Endothelial cell (in vitro differentiated cells): Measurements from ENCODE around the gene NRAS. TPM values are rescaled to one million over a fixed set of nuclear protein-coding genes. Genes with fewer than 3 reads are reported as not detected.
"Not testable (repeated sequence)": the region's sequence is repeated elsewhere in the genome, so short reads cannot be mapped to it uniquely, and the experiment has no call there.

ENCODE experiments used
- DNase-seq: peaks from one replicate; pipeline ENCODE4 v3.0.0; 2021; ENCODE audit warnings: low spot score
- H3K27ac Mint-ChIP-seq: one replicate; pipeline ENCODE4 v1.8.0; 2021; ENCODE audit warnings: mixed read lengths, inconsistent platforms; ENCODE audit not compliant: unreplicated experiment
- H3K27me3 Mint-ChIP-seq: one replicate; pipeline ENCODE4 v1.8.0; 2021; ENCODE audit warnings: mild to moderate bottlenecking, moderate library complexity, mixed read lengths, inconsistent platforms; ENCODE audit not compliant: unreplicated experiment
- H3K36me3 Mint-ChIP-seq: one replicate; pipeline ENCODE4 v1.8.0; 2021; ENCODE audit warnings: mild to moderate bottlenecking, low read depth, mixed read lengths, inconsistent platforms; ENCODE audit not compliant: unreplicated experiment
- H3K4me1 Mint-ChIP-seq: one replicate; pipeline ENCODE4 v1.8.0; 2021; ENCODE audit warnings: mild to moderate bottlenecking, mixed read lengths, inconsistent platforms; ENCODE audit not compliant: unreplicated experiment
- H3K4me3 Mint-ChIP-seq: one replicate; pipeline ENCODE4 v1.8.0; 2021; ENCODE audit warnings: mild to moderate bottlenecking, mixed read lengths, inconsistent platforms; ENCODE audit not compliant: unreplicated experiment
- H3K9me3 Mint-ChIP-seq: one replicate; pipeline ENCODE4 v1.8.0; 2021; ENCODE audit warnings: mixed read lengths, inconsistent platforms; ENCODE audit not compliant: unreplicated experiment
- CTCF ChIP-seq: fragments of 200-600 bp; sonication (generic); IDR thresholded peaks from one replicate; pipeline ENCODE4 v1.5.0; 2021; ENCODE audit warnings: antibody characterized with exemption; ENCODE audit not compliant: unreplicated experiment
- total RNA-seq: library from RNA; stranded (reverse); fragmentation: NEBNext Ultra II Directional; extraction: Animal tissue kit (Norgen Biotek cat#: 25700); gene quantifications from one replicate; pipeline ENCODE4 v1.2.1, GENCODE V29; 2021; ENCODE audit not compliant: unreplicated experiment

The NRAS gene
- total RNA-seq, 1 donor from 2014 or later = 74.0 TPM

DNA sequence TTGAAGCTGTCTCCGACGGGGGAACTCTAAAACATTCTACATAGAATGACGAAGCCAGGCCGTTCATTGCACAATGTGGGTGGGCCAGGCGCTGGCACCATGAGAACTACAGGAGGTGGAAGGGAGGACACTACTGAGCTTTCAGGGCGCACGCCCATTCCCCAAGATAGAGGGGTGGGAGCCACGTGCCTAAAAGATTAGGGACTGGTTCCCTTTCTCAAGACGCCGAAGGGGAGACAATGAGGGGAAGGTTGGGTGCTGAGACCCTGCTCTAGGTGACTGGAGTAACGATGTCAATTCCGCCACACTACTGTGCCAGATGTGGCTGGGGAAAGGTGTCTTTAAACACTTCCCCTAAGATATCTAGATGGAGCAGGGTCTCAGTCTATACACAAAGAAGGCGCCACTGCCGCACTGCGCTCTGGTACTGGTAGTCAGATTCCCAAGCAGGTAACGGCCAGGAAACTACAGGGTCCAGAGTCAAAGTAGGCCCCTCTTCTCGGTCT is 40.4 kb upstream of the NRAS start:
- H3K27me3 Mint-ChIP-seq = peaks cover 9% of the 10 kb centered on the region
- H3K4me3 Mint-ChIP-seq = peak overlapping the region; percentile 99
- no peak for TF ChIP-seq CTCF
- H3K36me3 Mint-ChIP-seq = peaks cover 17% of the 10 kb centered on the region
- H3K9me3 Mint-ChIP-seq = no peaks in the 10 kb centered on the region
- peak; percentile 30 for DNase-seq
- peak overlapping the region; percentile 98 for H3K27ac Mint-ChIP-seq
- H3K4me1 Mint-ChIP-seq = peaks cover 47% of the 10 kb centered on the region

DNA sequence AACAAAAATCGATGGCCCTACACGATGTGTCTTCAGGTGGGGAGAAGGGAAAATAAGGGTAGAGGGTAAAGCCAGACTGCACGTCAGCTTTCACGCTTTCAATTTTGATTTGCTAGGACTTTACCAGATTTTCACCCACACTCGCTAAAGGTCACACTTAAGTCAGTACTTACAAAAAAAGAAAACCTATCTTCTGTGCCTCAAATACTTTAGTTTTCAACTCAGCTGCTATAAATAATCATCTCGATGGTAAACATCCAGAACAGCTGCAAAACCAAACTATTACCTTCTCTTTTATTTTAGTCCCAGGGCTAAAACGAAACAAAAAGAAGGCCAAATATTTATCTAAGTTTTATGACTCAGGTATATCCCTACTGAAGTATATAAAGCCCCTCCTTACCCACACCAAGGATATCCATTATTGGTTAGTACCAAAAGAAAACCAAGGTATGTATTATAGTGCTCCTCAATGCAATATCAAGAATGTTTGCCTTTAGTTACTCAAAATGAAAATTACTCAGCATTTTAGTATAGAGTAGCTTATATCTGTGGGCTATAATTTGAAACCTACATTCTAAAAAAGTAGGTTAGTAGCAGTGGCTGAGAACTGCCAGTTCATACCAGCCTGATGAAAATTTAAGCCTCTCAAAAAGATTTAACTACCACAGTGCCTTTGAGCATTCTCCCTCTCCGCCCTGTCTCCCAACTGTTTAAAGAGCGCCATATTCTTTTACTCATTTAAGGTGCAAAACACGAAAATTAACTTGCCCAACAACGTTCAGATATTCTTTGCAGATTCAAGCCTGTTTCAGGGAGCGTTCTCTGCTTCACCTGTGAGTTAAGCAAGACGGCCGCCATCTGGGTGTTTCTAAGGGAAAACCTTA is 39.7 kb upstream of the NRAS start:
- peak overlapping the region; percentile 98 for H3K27ac Mint-ChIP-seq
- peak overlapping the region; percentile 99 for H3K4me3 Mint-ChIP-seq
- H3K27me3 Mint-ChIP-seq = peaks cover 9% of the 10 kb centered on the region
- H3K4me1 Mint-ChIP-seq = peaks cover 52% of the 10 kb centered on the region
- TF ChIP-seq CTCF = no peak
- H3K9me3 Mint-ChIP-seq = no peaks in the 10 kb centered on the region
- DNase-seq = no peak
- H3K36me3 Mint-ChIP-seq = peaks cover 17% of the 10 kb centered on the region

DNA sequence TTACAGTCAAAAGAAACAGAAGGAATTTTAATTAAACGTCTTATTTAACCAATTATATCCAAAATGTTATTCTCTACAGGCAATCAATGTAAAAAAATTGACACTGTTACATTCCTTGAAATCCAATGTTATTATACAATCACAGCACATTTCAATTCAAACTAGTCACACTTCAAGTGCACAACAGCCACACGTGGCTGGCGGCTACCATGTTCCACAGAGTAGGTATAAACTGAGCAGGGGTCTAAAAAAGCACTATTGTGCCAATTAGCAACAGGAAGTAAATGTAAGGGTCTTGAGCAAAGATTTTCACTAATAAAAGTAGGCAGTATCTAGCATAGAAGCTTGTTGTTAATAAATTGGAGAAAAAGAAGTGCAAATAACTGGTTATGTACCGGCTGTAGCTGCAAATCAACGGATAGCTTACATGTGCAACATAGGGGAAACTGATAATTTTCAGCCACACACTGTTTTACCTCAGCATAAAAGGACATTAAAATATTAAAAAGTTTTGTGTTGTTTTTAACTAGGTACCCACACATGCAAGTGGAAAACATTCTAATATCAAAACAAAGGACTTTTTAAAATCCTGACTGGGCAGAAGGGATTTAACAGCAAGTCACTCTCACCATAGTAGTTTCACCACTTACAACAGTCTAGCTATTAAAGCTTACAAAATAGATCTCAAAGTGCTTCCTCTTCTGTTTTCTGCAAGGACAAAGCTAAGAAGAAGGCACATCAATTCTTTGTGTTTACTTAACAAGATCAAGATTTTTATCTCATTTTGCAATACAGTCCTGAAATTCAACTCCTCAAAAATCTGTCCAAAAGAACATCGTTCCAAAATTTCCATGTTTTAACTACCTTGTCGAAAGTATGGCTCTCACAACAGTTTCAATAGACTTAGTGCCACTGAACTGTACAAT is 38.7 kb upstream of the NRAS start:
- Mint-ChIP-seq H3K36me3 (peaks cover 17% of the 10 kb centered on the region), H3K9me3 (no peaks in the 10 kb centered on the region), H3K27ac (peak overlapping the region; percentile 75), H3K4me3 (peak overlapping the region; percentile 99), H3K4me1 (peaks cover 52% of the 10 kb centered on the region), H3K27me3 (peaks cover 9% of the 10 kb centered on the region)
- DNase-seq = no peak
- TF ChIP-seq CTCF = no peak

- H3K27ac Mint-ChIP-seq, H3K9me3 Mint-ChIP-seq, DNase-seq, H3K4me3 Mint-ChIP-seq: not testable (repeated sequence)
- Mint-ChIP-seq H3K4me1 (peaks cover 52% of the 10 kb centered on the region), H3K36me3 (peaks cover 24% of the 10 kb centered on the region), H3K27me3 (peaks cover 10% of the 10 kb centered on the region)
These were observed 37.1 kb upstream of the NRAS start for GRCh38 chr1:114753702-114754101.

DNA sequence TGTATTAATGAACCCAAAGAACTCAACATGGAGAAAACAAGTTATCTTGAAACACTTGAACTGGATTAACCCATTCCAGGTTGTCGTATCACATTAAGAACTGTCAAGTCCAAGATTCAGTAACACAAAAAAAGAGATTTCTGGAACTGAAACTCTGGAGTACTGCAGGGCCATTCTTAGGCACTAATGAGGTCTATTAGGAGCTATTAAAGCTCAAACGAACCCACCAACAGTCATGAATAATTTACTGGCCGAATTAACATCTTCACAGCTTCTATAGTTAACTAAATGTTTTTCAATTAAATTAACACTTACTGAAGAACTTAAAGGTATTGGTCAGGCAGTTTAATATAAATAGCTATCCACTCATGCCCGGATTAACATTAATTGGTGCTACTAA is 36.6 kb upstream of the NRAS start:
- H3K4me3 Mint-ChIP-seq = no peak overlapping the region

More for the DNA sequence above, 36.6 kb upstream of the NRAS start:
- Mint-ChIP-seq H3K27ac (no peak overlapping the region), H3K27me3 (peaks cover 8% of the 10 kb centered on the region), H3K4me1 (peaks cover 48% of the 10 kb centered on the region), H3K36me3 (peaks cover 26% of the 10 kb centered on the region), H3K9me3 (no peaks in the 10 kb centered on the region)
- no peak for TF ChIP-seq CTCF
- DNase-seq = no peak
